Urothelium cell line (cell line): Measurements from ENCODE around the gene HGD.
"Not testable (repeated sequence)": the region's sequence is repeated elsewhere in the genome, so short reads cannot be mapped to it uniquely, and the experiment has no call there.

Experiments
- DNase-seq: peaks from one replicate; pipeline ENCODE4 v3.0.0; 2011; ENCODE audit warnings: low spot score, mixed read lengths
- FAIRE-seq: peaks from 2 replicates; lab custom pipeline; 2011; peaks lifted over from hg19 to GRCh38; lab: Jason Lieb, UNC

The HGD gene

GRCh38 chr3:120682095-120682681, at the start of gene HGD:
Gene HGD (minus strand): TSS chr3:120682239. CDS start chr3:120682111, 128 bp downstream.
- no peak for DNase-seq
- FAIRE-seq, result no peak

GRCh38 chr3:120730576-120731542, 48.8 kb upstream of the HGD start:
- no peak for DNase-seq
- FAIRE-seq, result no peak

GRCh38 chr3:120726791-120727190, 44.8 kb upstream of the HGD start:
- no peak for DNase-seq
- no peak for FAIRE-seq

GRCh38 chr3:120719167-120719834, 37.3 kb upstream of the HGD start:
- not testable (repeated sequence) for DNase-seq, FAIRE-seq

- FAIRE-seq (no peak), DNase-seq (no peak)
These were observed 31.2 kb upstream of the HGD start for GRCh38 chr3:120713262-120713661.

GRCh38 chr3:120710369-120710768, 28.3 kb upstream of the HGD start:
- FAIRE-seq, result no peak
- no peak for DNase-seq

GRCh38 chr3:120708408-120708807, 26.4 kb upstream of the HGD start:
- DNase-seq (no peak), FAIRE-seq (no peak)

- no peak for FAIRE-seq
- DNase-seq, result no peak
These were observed 24.9 kb upstream of the HGD start for GRCh38 chr3:120706950-120707349.

GRCh38 chr3:120705884-120706582, 24.0 kb upstream of the HGD start:
- no peak for DNase-seq
- no peak for FAIRE-seq

- no peak for FAIRE-seq
- no peak for DNase-seq
These were observed 17.3 kb upstream of the HGD start for GRCh38 chr3:120699333-120699732.

- no peak for FAIRE-seq
- no peak for DNase-seq
These were observed 11.6 kb upstream of the HGD start for GRCh38 chr3:120693439-120694171.

GRCh38 chr3:120689395-120689794, 7.4 kb upstream of the HGD start:
- FAIRE-seq (no peak), DNase-seq (no peak)

GRCh38 chr3:120688121-120688520, 6.1 kb upstream of the HGD start:
- no peak for DNase-seq
- no peak for FAIRE-seq

- no peak for FAIRE-seq
- DNase-seq, result no peak
These were observed 3.4 kb upstream of the HGD start for GRCh38 chr3:120685411-120685810.

- DNase-seq (no peak), FAIRE-seq (no peak)
These were observed 2.9 kb upstream of the HGD start for GRCh38 chr3:120684896-120685295.

GRCh38 chr3:120683671-120684301, 1.7 kb upstream of the HGD start:
- FAIRE-seq (no peak), DNase-seq (no peak)

- FAIRE-seq, result no peak
- DNase-seq, result no peak
These were observed 1.2 kb upstream of the HGD start for GRCh38 chr3:120683213-120683612.

- no peak for DNase-seq
- no peak for FAIRE-seq
These were observed 467 bp downstream of the HGD start for GRCh38 chr3:120681506-120682038.

- FAIRE-seq (no peak), DNase-seq (no peak)
These were observed 1.0 kb downstream of the HGD start for GRCh38 chr3:120681018-120681417.
